ENCODE measurements around the gene BAD. TPM values are rescaled to one million over a fixed set of nuclear protein-coding genes. Genes with fewer than 3 reads are reported as not detected.

Gene BAD
- total and polyA plus RNA-seq, 2 donors (not counting 1 experiment from before 2014, with no cell fraction given): 24.0 to 39.1 TPM

GRCh38 chr11:64241241-64241490, 43.3 kb downstream of the BAD start:
- Histone ChIP-seq H3K27me3 (replicated peaks in 1 of 4; ENCODE audit: control extremely low read depth in 1 of 4, control insufficient read depth in 3 of 4, insufficient read depth in 4 of 4, low read length in 3 of 4) (no peaks in the 10 kb centered on the region), H3K36me3 (replicated peaks in 1 of 2; ENCODE audit: control extremely low read depth in 1 of 2, control insufficient read depth in 1 of 2, extremely low read depth in 1 of 2, insufficient read depth in 2 of 2, low read length in 1 of 2) (peaks cover 0 to 34% of the 10 kb centered on the region in 2 experiments), H3K9me3 (ENCODE audit: control extremely low read depth in 1 of 3, control insufficient read depth in 2 of 3, insufficient read depth in 1 of 3, low read length in 2 of 3) (no peaks in the 10 kb centered on the region), H3K4me3 (ENCODE audit: control extremely low read depth in 1 of 5, extremely low read depth in 1 of 5, insufficient read depth in 1 of 5, low read depth in 2 of 5, low read length in 4 of 5) (peak overlapping the region in 4 of 5 experiments; percentile 76 to 91 (median 83)), H3K79me2 (ENCODE audit: control insufficient read depth, insufficient read depth, low read length) (peaks cover 12% of the 10 kb centered on the region), H3K27ac (ENCODE audit: low read length in 2 of 2) (peak overlapping the region; percentile 98), H2AFZ (ENCODE audit: insufficient read depth, low read depth, low read length, poor library complexity, severe bottlenecking) (peak overlapping the region; percentile 74), H3K9ac (ENCODE audit: low read length) (peak overlapping the region; percentile 81), H4K20me1 (ENCODE audit: control insufficient read depth, insufficient read depth, low read length, poor library complexity, severe bottlenecking) (peaks cover 7% of the 10 kb centered on the region), H3K4me2 (replicated peaks; ENCODE audit: low read depth, low read length, poor library complexity, severe bottlenecking) (peak overlapping the region; percentile 99), H3K4me1 (ENCODE audit: control insufficient read depth in 2 of 2, insufficient read depth in 2 of 2, low read length in 2 of 2) (peaks cover 28 to 63% of the 10 kb centered on the region in 2 donors)
- DNase-seq (peak; percentile 100), ATAC-seq (ENCODE audit: low read depth) (peak; percentile 82)
- Mint-ChIP-seq H3K9me3 (ENCODE audit: insufficient read depth) (no peaks in the 10 kb centered on the region), H3K4me3 (peak overlapping the region; percentile 91), H3K27ac (peak overlapping the region; percentile 97), H3K27me3 (no peaks in the 10 kb centered on the region), H3K4me1 (peaks cover 65% of the 10 kb centered on the region)
- under 1% methylated on average over 24 of the region's 24 CpGs for WGBS (ENCODE audit: insufficient coverage)
- ChIA-PET POLR2A (interaction anchor here (0.6 to 1.4 kb wide), 15 partner anchors 9 to 627 kb away, joined by 3 to 11 read pairs (median 5); partner anchors contain the start of genes DNAJC4, ESRRA, GPR137 and NUDT22), CTCF (interaction anchor here (1.0 to 1.5 kb wide), 7 partner anchors 9 to 76 kb away, joined by 3 to 16 read pairs (median 7); partner anchors contain the start of genes ESRRA, FERMT3, NUDT22 and PRDX5)
- TF ChIP-seq EZH2 (IDR thresholded peaks at IDR 0.05; ENCODE audit: borderline replicate concordance, insufficient read depth, low read depth, low read length, poor library complexity, severe bottlenecking) (no peak), CTCF (IDR thresholded peaks at IDR 0.05) (no peak)
- intact Hi-C loops (cut with micrococcal nuclease): loop anchor here (1.0 to 2.0 kb wide), 6 partner anchors 11 to 64 kb away; partner anchors contain the start of genes BAD, DNAJC4, ESRRA and FERMT3

Measured in B cell (primary cell).